Gastroesophageal sphincter (tissue), 3 donors: Measurements from ENCODE around the gene CPN2.

Experiments
- EP300 ChIP-seq: sonication (generic); formaldehyde crosslinking; IDR thresholded peaks from one replicate; pipeline ENCODE4 v1.6.1; 2017; ENCODE audit warnings: antibody characterized with exemption, mild to moderate bottlenecking
- POLR2A ChIP-seq, 2 donors: fragments of 450-650 bp; IDR thresholded peaks; one replicate each; pipeline ENCODE4 v1.6.1; 2017; ENCODE audit warnings: antibody characterized with exemption in 2 of 2, mild to moderate bottlenecking in 2 of 2, moderate library complexity in 1 of 2
- POLR2AphosphoS5 ChIP-seq: sonication (generic); formaldehyde crosslinking; IDR thresholded peaks from one replicate; pipeline ENCODE4 v1.6.1; 2017; ENCODE audit warnings: antibody characterized with exemption
- TF ChIP-seq, protein P1 (sequence below), 4 experiments: fragments of 200-600 bp in 2 of 4; fragments of 450-650 bp in 2 of 4; sonication (generic) in 1 of 4; IDR thresholded peaks; one replicate each; pipeline ENCODE4 v1.5.1; 2017 to 2019; ENCODE audit warnings: antibody characterized with exemption in 4 of 4, mild to moderate bottlenecking in 2 of 4, moderate library complexity in 2 of 4

DNA sequence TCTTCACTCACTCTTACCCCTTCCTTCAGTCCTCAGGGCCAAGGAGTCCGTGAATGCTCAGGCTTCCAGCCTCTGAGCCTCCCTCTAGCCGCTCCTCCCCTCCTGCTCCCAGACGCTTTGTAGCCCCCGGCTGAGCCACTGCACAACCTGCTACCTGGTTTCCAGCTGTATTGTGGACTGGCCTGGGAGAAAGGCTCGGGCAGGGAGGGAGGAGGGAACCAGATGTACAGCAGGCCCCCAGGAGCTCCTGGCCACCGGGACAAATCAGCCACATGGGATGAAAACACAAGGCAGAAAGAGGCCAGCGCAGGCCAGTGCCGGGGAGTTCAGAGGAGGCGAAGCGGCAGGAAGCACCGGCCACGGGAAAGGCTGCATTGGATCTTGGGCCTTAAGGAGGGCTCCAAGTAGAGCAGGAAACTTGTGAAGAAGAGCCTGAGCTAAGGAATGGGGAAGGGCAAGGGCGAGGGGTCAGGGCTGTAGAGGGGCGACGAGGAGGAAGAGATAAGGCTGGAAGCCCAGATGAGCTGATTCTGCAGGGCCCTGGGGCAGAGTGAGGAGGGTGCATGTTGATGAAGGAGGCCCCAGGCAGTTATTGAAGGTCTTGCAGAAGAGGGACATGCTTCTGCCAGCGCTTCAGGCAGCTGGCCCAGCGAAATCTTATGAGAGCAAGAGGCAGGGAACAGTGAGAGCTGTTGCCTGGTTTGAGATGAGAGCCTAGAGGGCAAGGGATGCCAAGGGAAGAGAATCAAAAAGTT lies 14.3 kb downstream of the CPN2 start:
- TF ChIP-seq, protein P1, sequence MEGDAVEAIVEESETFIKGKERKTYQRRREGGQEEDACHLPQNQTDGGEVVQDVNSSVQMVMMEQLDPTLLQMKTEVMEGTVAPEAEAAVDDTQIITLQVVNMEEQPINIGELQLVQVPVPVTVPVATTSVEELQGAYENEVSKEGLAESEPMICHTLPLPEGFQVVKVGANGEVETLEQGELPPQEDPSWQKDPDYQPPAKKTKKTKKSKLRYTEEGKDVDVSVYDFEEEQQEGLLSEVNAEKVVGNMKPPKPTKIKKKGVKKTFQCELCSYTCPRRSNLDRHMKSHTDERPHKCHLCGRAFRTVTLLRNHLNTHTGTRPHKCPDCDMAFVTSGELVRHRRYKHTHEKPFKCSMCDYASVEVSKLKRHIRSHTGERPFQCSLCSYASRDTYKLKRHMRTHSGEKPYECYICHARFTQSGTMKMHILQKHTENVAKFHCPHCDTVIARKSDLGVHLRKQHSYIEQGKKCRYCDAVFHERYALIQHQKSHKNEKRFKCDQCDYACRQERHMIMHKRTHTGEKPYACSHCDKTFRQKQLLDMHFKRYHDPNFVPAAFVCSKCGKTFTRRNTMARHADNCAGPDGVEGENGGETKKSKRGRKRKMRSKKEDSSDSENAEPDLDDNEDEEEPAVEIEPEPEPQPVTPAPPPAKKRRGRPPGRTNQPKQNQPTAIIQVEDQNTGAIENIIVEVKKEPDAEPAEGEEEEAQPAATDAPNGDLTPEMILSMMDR (IDR thresholded peaks at IDR 0.05): no peak
- no peak for TF ChIP-seq EP300
- no peak for TF ChIP-seq POLR2AphosphoS5
- no peak for TF ChIP-seq POLR2A (IDR thresholded peaks at IDR 0.05)
